Urinary bladder (tissue), 2 donors: ENCODE results near the gene CAPNS2. TPM values are rescaled to one million over a fixed set of nuclear protein-coding genes. Genes with fewer than 3 reads are reported as not detected.

Experiments
- polyA plus RNA-seq: library from polyadenylated mRNA; stranded (reverse); fragments of 200-250 nt; gene quantifications from one replicate; pipeline ENCODE4 v1.2.3, GENCODE V29; 2013
- total RNA-seq: library from RNA; depleted of rRNA; stranded (reverse); fragments of >200 nt; gene quantifications from one replicate; pipeline ENCODE4 v1.2.3, GENCODE V29; 2014
- donor health status: healthy.

Gene CAPNS2
- total and polyA plus RNA-seq, 2 donors = 3.9 to 17.9 TPM

Other genes starting within 250 kb of the CAPNS2 start
- not detected for gene IRX6, start 242.5 kb upstream of the CAPNS2 start, total RNA-seq
- 0.06 TPM for gene IRX6, start 242.5 kb upstream of the CAPNS2 start, polyA plus RNA-seq
- gene MMP2, start 87.5 kb upstream of the CAPNS2 start, total RNA-seq = 455 TPM
- 430 TPM for gene MMP2, start 87.5 kb upstream of the CAPNS2 start, polyA plus RNA-seq
- gene LPCAT2, start 57.6 kb upstream of the CAPNS2 start, total RNA-seq = 60.4 TPM
- 12.4 TPM for gene LPCAT2, start 57.6 kb upstream of the CAPNS2 start, polyA plus RNA-seq
- 10.5 TPM for gene SLC6A2, start 89.3 kb downstream of the CAPNS2 start, total RNA-seq
- gene SLC6A2, start 89.3 kb downstream of the CAPNS2 start, polyA plus RNA-seq = 0.27 TPM